ENCODE results near the gene UGT1A8.

DNA sequence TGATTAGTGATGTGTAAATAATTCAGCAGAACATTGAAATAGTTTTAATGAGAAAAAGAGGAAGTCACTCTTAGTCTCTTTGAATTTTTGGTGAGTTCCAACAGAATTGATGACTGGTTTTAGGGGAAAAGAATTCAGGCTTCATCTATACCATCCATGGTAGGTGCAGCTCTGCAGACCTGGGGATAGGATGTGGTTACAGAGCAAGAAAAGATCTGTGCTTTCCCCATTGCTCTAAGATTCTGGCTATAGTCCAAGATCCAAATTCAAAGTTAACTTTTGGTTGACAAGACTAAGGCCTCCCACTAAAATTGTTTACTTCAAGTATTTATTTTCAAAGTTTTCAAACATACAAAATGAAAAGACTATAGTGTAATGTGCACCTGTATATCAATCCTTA lies 22.4 kb downstream of the UGT1A8 start:
- TF ChIP-seq, protein P1, sequence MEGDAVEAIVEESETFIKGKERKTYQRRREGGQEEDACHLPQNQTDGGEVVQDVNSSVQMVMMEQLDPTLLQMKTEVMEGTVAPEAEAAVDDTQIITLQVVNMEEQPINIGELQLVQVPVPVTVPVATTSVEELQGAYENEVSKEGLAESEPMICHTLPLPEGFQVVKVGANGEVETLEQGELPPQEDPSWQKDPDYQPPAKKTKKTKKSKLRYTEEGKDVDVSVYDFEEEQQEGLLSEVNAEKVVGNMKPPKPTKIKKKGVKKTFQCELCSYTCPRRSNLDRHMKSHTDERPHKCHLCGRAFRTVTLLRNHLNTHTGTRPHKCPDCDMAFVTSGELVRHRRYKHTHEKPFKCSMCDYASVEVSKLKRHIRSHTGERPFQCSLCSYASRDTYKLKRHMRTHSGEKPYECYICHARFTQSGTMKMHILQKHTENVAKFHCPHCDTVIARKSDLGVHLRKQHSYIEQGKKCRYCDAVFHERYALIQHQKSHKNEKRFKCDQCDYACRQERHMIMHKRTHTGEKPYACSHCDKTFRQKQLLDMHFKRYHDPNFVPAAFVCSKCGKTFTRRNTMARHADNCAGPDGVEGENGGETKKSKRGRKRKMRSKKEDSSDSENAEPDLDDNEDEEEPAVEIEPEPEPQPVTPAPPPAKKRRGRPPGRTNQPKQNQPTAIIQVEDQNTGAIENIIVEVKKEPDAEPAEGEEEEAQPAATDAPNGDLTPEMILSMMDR (IDR thresholded peaks at IDR 0.05 in 2 of 3, conservative IDR thresholded peaks at IDR 0.05 in 1 of 3; ENCODE audit: insufficient read depth in 2 of 3, low read depth in 1 of 3, low read length in 3 of 3) = no peak
- TF ChIP-seq MTA3 (IDR thresholded peaks at IDR 0.05; ENCODE audit: borderline replicate concordance) (no peak), JUND (IDR thresholded peaks at IDR 0.05; ENCODE audit: borderline replicate concordance, low read depth, low read length) (no peak), JUND (tag; IDR thresholded peaks at IDR 0.05; ENCODE audit: borderline replicate concordance, low read depth, low read length) (no peak), NFE2L1 (tag; IDR thresholded peaks at IDR 0.05; ENCODE audit: borderline replicate concordance, low read depth) (no peak), ZNF274 (IDR thresholded peaks at IDR 0.05; ENCODE audit: borderline replicate concordance, low read depth, low read length) (no peak), SLC30A9 (CRISPR knock-in tag; IDR thresholded peaks at IDR 0.05) (no peak), ZNF77 (CRISPR knock-in tag; IDR thresholded peaks at IDR 0.05) (no peak), CCAR2 (IDR thresholded peaks at IDR 0.05; ENCODE audit: low read depth, low read length) (no peak), MAFG (tag; conservative IDR thresholded peaks at IDR 0.05) (no peak), ZNF311 (CRISPR knock-in tag; IDR thresholded peaks at IDR 0.05) (no peak), SETDB1 (IDR thresholded peaks at IDR 0.05; ENCODE audit: low read length) (no peak), EP300 (IDR thresholded peaks at IDR 0.05; ENCODE audit: low read length) (no peak)
- TF ChIP-seq, protein P2, sequence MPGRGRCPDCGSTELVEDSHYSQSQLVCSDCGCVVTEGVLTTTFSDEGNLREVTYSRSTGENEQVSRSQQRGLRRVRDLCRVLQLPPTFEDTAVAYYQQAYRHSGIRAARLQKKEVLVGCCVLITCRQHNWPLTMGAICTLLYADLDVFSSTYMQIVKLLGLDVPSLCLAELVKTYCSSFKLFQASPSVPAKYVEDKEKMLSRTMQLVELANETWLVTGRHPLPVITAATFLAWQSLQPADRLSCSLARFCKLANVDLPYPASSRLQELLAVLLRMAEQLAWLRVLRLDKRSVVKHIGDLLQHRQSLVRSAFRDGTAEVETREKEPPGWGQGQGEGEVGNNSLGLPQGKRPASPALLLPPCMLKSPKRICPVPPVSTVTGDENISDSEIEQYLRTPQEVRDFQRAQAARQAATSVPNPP (IDR thresholded peaks at IDR 0.05; ENCODE audit: borderline replicate concordance, insufficient read depth, insufficient read length) = no peak
- TF ChIP-seq, protein P3, sequence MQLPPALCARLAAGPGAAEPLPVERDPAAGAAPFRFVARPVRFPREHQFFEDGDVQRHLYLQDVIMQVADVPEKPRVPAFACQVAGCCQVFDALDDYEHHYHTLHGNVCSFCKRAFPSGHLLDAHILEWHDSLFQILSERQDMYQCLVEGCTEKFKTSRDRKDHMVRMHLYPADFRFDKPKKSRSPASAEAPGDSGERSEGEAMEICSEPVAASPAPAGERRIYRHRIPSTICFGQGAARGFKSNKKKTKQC (CRISPR knock-in tag; IDR thresholded peaks at IDR 0.05) = no peak
